Measurements from ENCODE around the gene VMO1.

GRCh38 chr17:4747847-4748246 lies 38.3 kb downstream of the VMO1 start:
- TF ChIP-seq POLR2AphosphoS5 (IDR thresholded peaks at IDR 0.05; ENCODE audit: low read depth) (no peak), CTCF (IDR thresholded peaks at IDR 0.05; ENCODE audit: insufficient read depth, low read length) (no peak), REST (IDR thresholded peaks at IDR 0.05; ENCODE audit: insufficient replicate concordance, low read depth) (no peak), GABPA (IDR thresholded peaks at IDR 0.05; ENCODE audit: low read depth) (no peak), SPI1 (IDR thresholded peaks at IDR 0.05; ENCODE audit: borderline replicate concordance, low read depth) (no peak)

Data from HL-60 (cell line).